ENCODE data around the gene STAG1. TPM values are rescaled to one million over a fixed set of nuclear protein-coding genes. Genes with fewer than 3 reads are reported as not detected.

The STAG1 gene
- total and polyA plus RNA-seq, 4 donors, result 4.6 to 28.0 (median 16.6) TPM

DNA sequence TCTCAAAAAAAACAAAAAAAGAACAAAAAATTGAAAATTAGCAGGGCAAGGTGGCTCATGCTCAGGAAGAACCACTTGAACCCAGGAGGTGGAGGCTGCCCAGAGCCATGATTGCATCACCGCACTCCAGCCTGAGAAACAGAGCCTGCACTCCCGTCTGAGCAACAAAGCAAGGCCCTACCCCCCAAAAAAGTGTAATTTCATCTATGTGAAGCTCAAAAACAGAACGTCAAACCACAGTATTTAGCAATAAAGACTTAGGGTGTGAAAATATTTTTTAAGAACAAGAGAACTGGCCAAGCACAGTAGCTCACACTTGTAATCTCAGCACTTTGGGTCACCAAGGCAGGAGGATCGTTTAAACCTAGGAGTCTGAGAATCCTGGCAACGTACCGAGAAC is 38.2 kb downstream of the STAG1 start:
- Histone ChIP-seq H3K9ac (ENCODE audit: low read depth in 1 of 2, low read length in 2 of 2) (no peak overlapping the region), H3K4me1 (ENCODE audit: control insufficient read depth in 4 of 4, insufficient read depth in 4 of 4, low read length in 3 of 4) (peaks cover 0 to 4% (median 0%) of the 10 kb centered on the region in 4 donors), H3K36me3 (ENCODE audit: control insufficient read depth in 4 of 4, insufficient read depth in 3 of 4, low read depth in 1 of 4, low read length in 3 of 4) (no peaks in the 10 kb centered on the region), H3K9me3 (ENCODE audit: control insufficient read depth in 4 of 4, low read length in 3 of 4) (no peaks in the 10 kb centered on the region), H3K27ac (ENCODE audit: low read depth in 1 of 2, low read length in 2 of 2) (no peak overlapping the region), H3K4me3 (ENCODE audit: low read depth in 1 of 3, low read length in 3 of 3) (no peak overlapping the region), H3K27me3 (ENCODE audit: control insufficient read depth in 4 of 4, insufficient read depth in 4 of 4, low read length in 3 of 4) (no peaks in the 10 kb centered on the region)
- 91% methylated on average over 6 of the region's 6 CpGs for WGBS
- no peak for TF ChIP-seq TAF1 (conservative IDR thresholded peaks at IDR 0.05)
- TF ChIP-seq, protein P1, sequence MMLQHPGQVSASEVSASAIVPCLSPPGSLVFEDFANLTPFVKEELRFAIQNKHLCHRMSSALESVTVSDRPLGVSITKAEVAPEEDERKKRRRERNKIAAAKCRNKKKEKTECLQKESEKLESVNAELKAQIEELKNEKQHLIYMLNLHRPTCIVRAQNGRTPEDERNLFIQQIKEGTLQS (IDR thresholded peaks at IDR 0.05), result no peak
- no peak for TF ChIP-seq HNF4A (conservative IDR thresholded peaks at IDR 0.05)
- no peak for TF ChIP-seq GABPA (IDR thresholded peaks at IDR 0.05 in 1 of 2, conservative IDR thresholded peaks at IDR 0.05 in 1 of 2)
- TF ChIP-seq FOXA2 (IDR thresholded peaks at IDR 0.05), result no peak
- TF ChIP-seq, protein P2, sequence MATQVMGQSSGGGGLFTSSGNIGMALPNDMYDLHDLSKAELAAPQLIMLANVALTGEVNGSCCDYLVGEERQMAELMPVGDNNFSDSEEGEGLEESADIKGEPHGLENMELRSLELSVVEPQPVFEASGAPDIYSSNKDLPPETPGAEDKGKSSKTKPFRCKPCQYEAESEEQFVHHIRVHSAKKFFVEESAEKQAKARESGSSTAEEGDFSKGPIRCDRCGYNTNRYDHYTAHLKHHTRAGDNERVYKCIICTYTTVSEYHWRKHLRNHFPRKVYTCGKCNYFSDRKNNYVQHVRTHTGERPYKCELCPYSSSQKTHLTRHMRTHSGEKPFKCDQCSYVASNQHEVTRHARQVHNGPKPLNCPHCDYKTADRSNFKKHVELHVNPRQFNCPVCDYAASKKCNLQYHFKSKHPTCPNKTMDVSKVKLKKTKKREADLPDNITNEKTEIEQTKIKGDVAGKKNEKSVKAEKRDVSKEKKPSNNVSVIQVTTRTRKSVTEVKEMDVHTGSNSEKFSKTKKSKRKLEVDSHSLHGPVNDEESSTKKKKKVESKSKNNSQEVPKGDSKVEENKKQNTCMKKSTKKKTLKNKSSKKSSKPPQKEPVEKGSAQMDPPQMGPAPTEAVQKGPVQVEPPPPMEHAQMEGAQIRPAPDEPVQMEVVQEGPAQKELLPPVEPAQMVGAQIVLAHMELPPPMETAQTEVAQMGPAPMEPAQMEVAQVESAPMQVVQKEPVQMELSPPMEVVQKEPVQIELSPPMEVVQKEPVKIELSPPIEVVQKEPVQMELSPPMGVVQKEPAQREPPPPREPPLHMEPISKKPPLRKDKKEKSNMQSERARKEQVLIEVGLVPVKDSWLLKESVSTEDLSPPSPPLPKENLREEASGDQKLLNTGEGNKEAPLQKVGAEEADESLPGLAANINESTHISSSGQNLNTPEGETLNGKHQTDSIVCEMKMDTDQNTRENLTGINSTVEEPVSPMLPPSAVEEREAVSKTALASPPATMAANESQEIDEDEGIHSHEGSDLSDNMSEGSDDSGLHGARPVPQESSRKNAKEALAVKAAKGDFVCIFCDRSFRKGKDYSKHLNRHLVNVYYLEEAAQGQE (IDR thresholded peaks at IDR 0.05), result no peak
- TF ChIP-seq YY1 (IDR thresholded peaks at IDR 0.05), result no peak
- no peak for TF ChIP-seq HNF4G (IDR thresholded peaks at IDR 0.05)
- TF ChIP-seq, protein P3, sequence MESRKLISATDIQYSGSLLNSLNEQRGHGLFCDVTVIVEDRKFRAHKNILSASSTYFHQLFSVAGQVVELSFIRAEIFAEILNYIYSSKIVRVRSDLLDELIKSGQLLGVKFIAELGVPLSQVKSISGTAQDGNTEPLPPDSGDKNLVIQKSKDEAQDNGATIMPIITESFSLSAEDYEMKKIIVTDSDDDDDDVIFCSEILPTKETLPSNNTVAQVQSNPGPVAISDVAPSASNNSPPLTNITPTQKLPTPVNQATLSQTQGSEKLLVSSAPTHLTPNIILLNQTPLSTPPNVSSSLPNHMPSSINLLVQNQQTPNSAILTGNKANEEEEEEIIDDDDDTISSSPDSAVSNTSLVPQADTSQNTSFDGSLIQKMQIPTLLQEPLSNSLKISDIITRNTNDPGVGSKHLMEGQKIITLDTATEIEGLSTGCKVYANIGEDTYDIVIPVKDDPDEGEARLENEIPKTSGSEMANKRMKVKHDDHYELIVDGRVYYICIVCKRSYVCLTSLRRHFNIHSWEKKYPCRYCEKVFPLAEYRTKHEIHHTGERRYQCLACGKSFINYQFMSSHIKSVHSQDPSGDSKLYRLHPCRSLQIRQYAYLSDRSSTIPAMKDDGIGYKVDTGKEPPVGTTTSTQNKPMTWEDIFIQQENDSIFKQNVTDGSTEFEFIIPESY (IDR thresholded peaks at IDR 0.05), result no peak
- TF ChIP-seq JUND (IDR thresholded peaks at IDR 0.05), result no peak
- no peak for DNase-seq (ENCODE audit: low spot score)

DNA sequence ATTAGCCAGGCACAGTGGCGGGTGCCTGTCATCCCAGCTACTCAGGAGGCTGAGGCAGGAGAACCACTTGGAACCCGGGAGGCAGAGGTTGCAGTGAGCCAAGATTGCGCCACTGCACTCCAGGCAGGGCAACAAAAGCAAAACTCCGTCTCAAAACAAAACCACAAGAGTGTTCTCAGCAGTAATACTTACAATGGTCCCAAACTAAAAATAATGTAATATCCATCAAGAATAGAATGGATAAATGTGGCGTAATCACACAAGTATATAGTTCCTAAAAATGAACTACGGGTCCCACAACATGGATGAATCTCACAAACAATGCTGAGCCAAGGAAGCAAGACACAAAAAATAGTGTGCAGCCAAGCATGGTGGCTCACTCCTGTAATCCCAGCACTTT is 39.2 kb downstream of the STAG1 start:
- TF ChIP-seq, protein P4, sequence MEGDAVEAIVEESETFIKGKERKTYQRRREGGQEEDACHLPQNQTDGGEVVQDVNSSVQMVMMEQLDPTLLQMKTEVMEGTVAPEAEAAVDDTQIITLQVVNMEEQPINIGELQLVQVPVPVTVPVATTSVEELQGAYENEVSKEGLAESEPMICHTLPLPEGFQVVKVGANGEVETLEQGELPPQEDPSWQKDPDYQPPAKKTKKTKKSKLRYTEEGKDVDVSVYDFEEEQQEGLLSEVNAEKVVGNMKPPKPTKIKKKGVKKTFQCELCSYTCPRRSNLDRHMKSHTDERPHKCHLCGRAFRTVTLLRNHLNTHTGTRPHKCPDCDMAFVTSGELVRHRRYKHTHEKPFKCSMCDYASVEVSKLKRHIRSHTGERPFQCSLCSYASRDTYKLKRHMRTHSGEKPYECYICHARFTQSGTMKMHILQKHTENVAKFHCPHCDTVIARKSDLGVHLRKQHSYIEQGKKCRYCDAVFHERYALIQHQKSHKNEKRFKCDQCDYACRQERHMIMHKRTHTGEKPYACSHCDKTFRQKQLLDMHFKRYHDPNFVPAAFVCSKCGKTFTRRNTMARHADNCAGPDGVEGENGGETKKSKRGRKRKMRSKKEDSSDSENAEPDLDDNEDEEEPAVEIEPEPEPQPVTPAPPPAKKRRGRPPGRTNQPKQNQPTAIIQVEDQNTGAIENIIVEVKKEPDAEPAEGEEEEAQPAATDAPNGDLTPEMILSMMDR (IDR thresholded peaks at IDR 0.05; ENCODE audit: low read depth, low read length, missing input control), result no peak
- TF ChIP-seq TAF1 (conservative IDR thresholded peaks at IDR 0.05) (no peak), FOXA2 (IDR thresholded peaks at IDR 0.05) (no peak), EGR1 (IDR thresholded peaks at IDR 0.05; ENCODE audit: low read depth in 2 of 2) (no peak), GABPA (IDR thresholded peaks at IDR 0.05 in 1 of 2, conservative IDR thresholded peaks at IDR 0.05 in 1 of 2) (no peak), NR2F2 (IDR thresholded peaks at IDR 0.05) (no peak), HNF4A (conservative IDR thresholded peaks at IDR 0.05) (no peak), RXRA (IDR thresholded peaks at IDR 0.05) (no peak), YY1 (IDR thresholded peaks at IDR 0.05) (no peak)
- TF ChIP-seq, protein P5, sequence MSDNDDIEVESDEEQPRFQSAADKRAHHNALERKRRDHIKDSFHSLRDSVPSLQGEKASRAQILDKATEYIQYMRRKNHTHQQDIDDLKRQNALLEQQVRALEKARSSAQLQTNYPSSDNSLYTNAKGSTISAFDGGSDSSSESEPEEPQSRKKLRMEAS (IDR thresholded peaks at IDR 0.05), result no peak
- TF ChIP-seq, protein P1 (IDR thresholded peaks at IDR 0.05), result no peak
- TF ChIP-seq, protein P3 (IDR thresholded peaks at IDR 0.05), result no peak
- Histone ChIP-seq H3K27ac (ENCODE audit: low read depth in 1 of 2, low read length in 2 of 2) (no peak overlapping the region), H3K27me3 (ENCODE audit: control insufficient read depth in 4 of 4, insufficient read depth in 4 of 4, low read length in 3 of 4) (no peaks in the 10 kb centered on the region), H3K4me1 (ENCODE audit: control insufficient read depth in 4 of 4, insufficient read depth in 4 of 4, low read length in 3 of 4) (peaks cover 0 to 4% (median 0%) of the 10 kb centered on the region in 4 donors), H3K4me3 (ENCODE audit: low read depth in 1 of 3, low read length in 3 of 3) (no peak overlapping the region), H3K9me3 (ENCODE audit: control insufficient read depth in 4 of 4, low read length in 3 of 4) (no peaks in the 10 kb centered on the region), H3K36me3 (ENCODE audit: control insufficient read depth in 4 of 4, insufficient read depth in 3 of 4, low read depth in 1 of 4, low read length in 3 of 4) (no peaks in the 10 kb centered on the region), H3K9ac (ENCODE audit: low read depth in 1 of 2, low read length in 2 of 2) (no peak overlapping the region)
- DNase-seq (ENCODE audit: low spot score), result no peak
- 92% methylated on average over 6 of the region's 6 CpGs for WGBS
